ENCODE data around the gene TSPAN4. TPM values are rescaled to one million over a fixed set of nuclear protein-coding genes. Genes with fewer than 3 reads are reported as not detected.

TSPAN4 gene
- total and polyA plus RNA-seq, 4 experiments from 2014 or later, result 1.8 to 5.8 (median 4.4) TPM

DNA sequence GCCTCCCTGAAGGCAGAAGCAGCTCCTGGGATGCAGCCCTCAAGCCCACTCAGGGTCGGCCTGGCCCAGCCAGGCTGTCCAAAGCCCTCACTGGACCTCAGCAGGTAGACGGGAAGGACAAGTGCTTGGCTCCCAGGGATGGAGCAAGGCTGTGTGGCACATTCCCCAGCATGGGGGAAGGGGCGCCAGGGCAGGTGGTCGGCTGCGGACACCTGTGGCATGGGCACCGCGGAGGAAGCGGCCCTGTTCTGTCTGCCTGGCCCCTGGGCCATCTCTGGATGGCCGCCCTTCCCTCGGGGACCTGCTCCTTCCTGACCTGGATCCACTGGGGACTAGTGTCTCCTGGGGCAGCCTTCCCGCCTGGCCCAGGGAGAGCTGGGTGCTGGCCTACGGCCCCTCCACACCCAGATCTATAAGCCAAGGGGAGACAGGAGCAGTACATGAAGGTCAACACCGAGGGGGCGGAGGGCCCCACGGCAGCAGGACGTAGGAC, 42.0 kb downstream of the TSPAN4 start:
- DNase-seq, result peak in 1 of 5 donors; percentile 15
- Mint-ChIP-seq H3K27ac (no peak overlapping the region), H3K27me3 (no peaks in the 10 kb centered on the region), H3K4me3 (no peak overlapping the region), H3K9me3 (no peaks in the 10 kb centered on the region), H3K4me1 (no peaks in the 10 kb centered on the region), H3K36me3 (peaks cover 13 to 25% of the 10 kb centered on the region in 2 donors)
- POLR2A ChIA-PET (ENCODE audit: partially characterized antibody), result no interaction called here
- no peaks in the 10 kb centered on the region for H3K9me3 ChIP-seq (ENCODE audit: control insufficient read depth in 1 of 2, low read length in 2 of 2)
- intact Hi-C loops (cut with micrococcal nuclease), result no loop called here
- H3K27me3 ChIP-seq (ENCODE audit: insufficient read depth, low read length), result no peaks in the 10 kb centered on the region
- H3K27ac ChIP-seq (ENCODE audit: low read depth, low read length), result no peak overlapping the region
- H3K4me1 ChIP-seq (ENCODE audit: insufficient read depth, low read length), result no peaks in the 10 kb centered on the region
- H3K4me3 ChIP-seq (ENCODE audit: low read length in 2 of 2), result no peak overlapping the region
- CTCF ChIA-PET (ENCODE audit: partially characterized antibody), result no interaction called here
- H3K36me3 ChIP-seq (ENCODE audit: insufficient read depth, low read length), result peaks cover 3% of the 10 kb centered on the region

- Mint-ChIP-seq H3K36me3 (peaks cover 13 to 20% of the 10 kb centered on the region in 2 donors), H3K4me1 (peaks cover 0 to 3% (median 0%) of the 10 kb centered on the region in 4 donors), H3K4me3 (no peak overlapping the region), H3K27ac (no peak overlapping the region), H3K9me3 (no peaks in the 10 kb centered on the region), H3K27me3 (no peaks in the 10 kb centered on the region)
- Histone ChIP-seq H3K27me3 (ENCODE audit: insufficient read depth, low read length) (no peaks in the 10 kb centered on the region), H3K4me1 (ENCODE audit: insufficient read depth, low read length) (no peaks in the 10 kb centered on the region), H3K27ac (ENCODE audit: low read depth, low read length) (no peak overlapping the region), H3K9me3 (ENCODE audit: control insufficient read depth in 1 of 2, low read length in 2 of 2) (no peaks in the 10 kb centered on the region), H3K4me3 (ENCODE audit: low read length in 2 of 2) (no peak overlapping the region), H3K36me3 (ENCODE audit: insufficient read depth, low read length) (peaks cover 3% of the 10 kb centered on the region)
- intact Hi-C loops (cut with micrococcal nuclease), result no loop called here
- DNase-seq, result peak in 1 of 5 donors; percentile 7
- ChIA-PET POLR2A (ENCODE audit: partially characterized antibody) (no interaction called here), CTCF (ENCODE audit: partially characterized antibody) (interaction anchor here (0.7 kb wide), 1 partner anchor 88 kb away, joined by 3 read pairs; no protein-coding TSS in a partner anchor)
Measured at GRCh38 chr11:886568-886967, 43.9 kb downstream of the TSPAN4 start.

DNA sequence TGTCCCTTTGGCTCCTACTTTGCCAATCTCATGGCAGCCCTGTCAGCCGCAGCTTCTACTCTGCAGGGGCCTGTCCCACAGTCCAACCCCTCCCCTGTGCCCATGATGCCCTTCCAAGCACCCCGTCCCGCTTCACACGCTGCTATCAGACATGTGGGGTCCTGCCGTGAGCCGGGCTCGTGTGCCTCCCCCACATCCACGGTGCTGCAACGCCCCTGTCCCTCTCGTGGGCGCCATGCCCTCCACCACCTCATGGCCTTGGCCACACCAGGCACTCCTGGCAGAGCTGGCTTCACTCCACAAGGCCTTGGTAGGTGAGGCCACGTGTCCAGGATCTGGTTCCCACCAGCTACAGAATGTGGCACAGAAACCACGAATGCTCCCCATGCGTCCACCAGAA, 44.9 kb downstream of the TSPAN4 start:
- intact Hi-C loops (cut with micrococcal nuclease), result no loop called here
- peaks cover 0 to 3% (median under 1%) of the 10 kb centered on the region in 4 donors for H3K4me1 Mint-ChIP-seq
- Histone ChIP-seq H3K36me3 (ENCODE audit: insufficient read depth, low read length) (peaks cover 3% of the 10 kb centered on the region), H3K9me3 (ENCODE audit: control insufficient read depth in 1 of 2, low read length in 2 of 2) (no peaks in the 10 kb centered on the region), H3K27ac (ENCODE audit: low read depth, low read length) (no peak overlapping the region), H3K4me1 (ENCODE audit: insufficient read depth, low read length) (no peaks in the 10 kb centered on the region), H3K4me3 (ENCODE audit: low read length in 2 of 2) (no peak overlapping the region), H3K27me3 (ENCODE audit: insufficient read depth, low read length) (no peaks in the 10 kb centered on the region)
- H3K27me3 Mint-ChIP-seq, result no peaks in the 10 kb centered on the region
- DNase-seq, result peak in 1 of 5 donors; percentile 25
- CTCF ChIA-PET (ENCODE audit: partially characterized antibody), result no interaction called here
- H3K4me3 Mint-ChIP-seq, result no peak overlapping the region
- peaks cover 7 to 15% of the 10 kb centered on the region in 2 donors for H3K36me3 Mint-ChIP-seq
- POLR2A ChIA-PET (ENCODE audit: partially characterized antibody), result no interaction called here
- no peaks in the 10 kb centered on the region for H3K9me3 Mint-ChIP-seq
- no peak overlapping the region for H3K27ac Mint-ChIP-seq

- H3K27me3 ChIP-seq (ENCODE audit: insufficient read depth, low read length), result no peaks in the 10 kb centered on the region
- H3K9me3 ChIP-seq (ENCODE audit: control insufficient read depth in 1 of 2, low read length in 2 of 2), result no peaks in the 10 kb centered on the region
- H3K4me3 Mint-ChIP-seq, result no peak overlapping the region
- H3K4me1 ChIP-seq (ENCODE audit: insufficient read depth, low read length), result no peaks in the 10 kb centered on the region
- ChIA-PET POLR2A (ENCODE audit: partially characterized antibody) (no interaction called here), CTCF (ENCODE audit: partially characterized antibody) (no interaction called here)
- no peak overlapping the region for H3K27ac ChIP-seq (ENCODE audit: low read depth, low read length)
- no peak overlapping the region for H3K4me3 ChIP-seq (ENCODE audit: low read length in 2 of 2)
- peaks cover 3% of the 10 kb centered on the region for H3K36me3 ChIP-seq (ENCODE audit: insufficient read depth, low read length)
- no peaks in the 10 kb centered on the region for H3K27me3 Mint-ChIP-seq
- intact Hi-C loops (cut with micrococcal nuclease), result no loop called here
- no peaks in the 10 kb centered on the region for H3K9me3 Mint-ChIP-seq
- H3K36me3 Mint-ChIP-seq, result peaks cover 5 to 15% of the 10 kb centered on the region in 2 donors
- H3K27ac Mint-ChIP-seq, result no peak overlapping the region
- DNase-seq, result peak in 1 of 5 donors; percentile 32
- H3K4me1 Mint-ChIP-seq, result peaks cover 0 to 3% (median under 1%) of the 10 kb centered on the region in 4 donors
Measured at GRCh38 chr11:888310-889212, 45.9 kb downstream of the TSPAN4 start.

- Mint-ChIP-seq H3K27me3 (no peaks in the 10 kb centered on the region), H3K27ac (no peak overlapping the region), H3K4me3 (no peak overlapping the region), H3K9me3 (no peaks in the 10 kb centered on the region), H3K36me3 (peaks cover 5 to 15% of the 10 kb centered on the region in 2 donors), H3K4me1 (peaks cover 0 to 3% (median under 1%) of the 10 kb centered on the region in 4 donors)
- Histone ChIP-seq H3K9me3 (ENCODE audit: control insufficient read depth in 1 of 2, low read length in 2 of 2) (no peaks in the 10 kb centered on the region), H3K4me3 (ENCODE audit: low read length in 2 of 2) (no peak overlapping the region), H3K27ac (ENCODE audit: low read depth, low read length) (no peak overlapping the region), H3K36me3 (ENCODE audit: insufficient read depth, low read length) (peaks cover 3% of the 10 kb centered on the region), H3K27me3 (ENCODE audit: insufficient read depth, low read length) (no peaks in the 10 kb centered on the region), H3K4me1 (ENCODE audit: insufficient read depth, low read length) (no peaks in the 10 kb centered on the region)
- peak in 1 of 5 donors; percentile 7 for DNase-seq
- ChIA-PET CTCF (ENCODE audit: partially characterized antibody) (no interaction called here), POLR2A (ENCODE audit: partially characterized antibody) (no interaction called here)
- intact Hi-C loops (cut with micrococcal nuclease), result no loop called here
Measured at GRCh38 chr11:889257-889656, 46.6 kb downstream of the TSPAN4 start.

GRCh38 chr11:889687-890475, 47.2 kb downstream of the TSPAN4 start:
- Mint-ChIP-seq H3K4me1 (peaks cover 0 to 3% (median under 1%) of the 10 kb centered on the region in 4 donors), H3K27me3 (no peaks in the 10 kb centered on the region), H3K36me3 (peaks cover 5 to 15% of the 10 kb centered on the region in 2 donors), H3K27ac (no peak overlapping the region), H3K9me3 (no peaks in the 10 kb centered on the region), H3K4me3 (no peak overlapping the region)
- ChIA-PET CTCF (ENCODE audit: partially characterized antibody) (no interaction called here), POLR2A (ENCODE audit: partially characterized antibody) (no interaction called here)
- DNase-seq, result peak in 1 of 5 donors; percentile 11
- Histone ChIP-seq H3K4me1 (ENCODE audit: insufficient read depth, low read length) (no peaks in the 10 kb centered on the region), H3K27me3 (ENCODE audit: insufficient read depth, low read length) (no peaks in the 10 kb centered on the region), H3K4me3 (ENCODE audit: low read length in 2 of 2) (no peak overlapping the region), H3K27ac (ENCODE audit: low read depth, low read length) (no peak overlapping the region), H3K9me3 (ENCODE audit: control insufficient read depth in 1 of 2, low read length in 2 of 2) (no peaks in the 10 kb centered on the region), H3K36me3 (ENCODE audit: insufficient read depth, low read length) (peaks cover 3% of the 10 kb centered on the region)
- intact Hi-C loops (cut with micrococcal nuclease), result no loop called here
